SU-DHL-6 (cell line): Measurements from ENCODE around the gene LPCAT2.

Experiments
- H2AFZ ChIP-seq: fragments of 200-600 bp; sonication (generic); 2 replicates; pipeline ENCODE4 v1.6.1; 2014; ENCODE audit warnings: low read depth, mild to moderate bottlenecking, moderate library complexity, mixed read lengths, antibody characterized with exemption, low read length; ENCODE audit not compliant: severe bottlenecking
- H3F3A ChIP-seq: fragments of 200-600 bp; shearing (Covaris generic); 2 replicates; pipeline ENCODE4 v1.6.0; 2016; ENCODE audit warnings: antibody characterized with exemption, mild to moderate bottlenecking; ENCODE audit not compliant: insufficient read depth
- H3K27ac ChIP-seq: fragments of 200-600 bp; sonication (generic); 2 replicates; pipeline ENCODE4 v1.5.1; 2016; ENCODE audit warnings: low read depth, mild to moderate bottlenecking, low read length, moderate library complexity, mixed read lengths
- H3K27me3 ChIP-seq: fragments of 200-600 bp; sonication (generic), shearing (Covaris generic); 2 replicates; pipeline ENCODE4 v1.6.0; 2014; ENCODE audit warnings: mild to moderate bottlenecking, low read length
- H3K36me3 ChIP-seq: fragments of 200-600 bp; sonication (generic); 2 replicates; pipeline ENCODE4 v1.6.1; 2014; ENCODE audit warnings: mild to moderate bottlenecking, low read length, mixed read lengths
- H3K4me2 ChIP-seq: fragments of 300-600, 200-600 bp; shearing (Covaris generic), sonication (generic); 2 replicates; pipeline ENCODE4 v1.6.0; 2014; ENCODE audit warnings: low read length, low read depth, mild to moderate bottlenecking; ENCODE audit not compliant: poor library complexity, severe bottlenecking
- H3K4me3 ChIP-seq: fragments of 200-600 bp; sonication (generic); 2 replicates; pipeline ENCODE4 v1.5.1; 2014; ENCODE audit warnings: antibody characterized with exemption, low read length, mild to moderate bottlenecking, mixed read lengths; ENCODE audit not compliant: insufficient read depth, poor library complexity, severe bottlenecking
- H3K79me2 ChIP-seq: fragments of 200-600 bp; sonication (generic); 2 replicates; pipeline ENCODE4 v1.6.1; 2014; ENCODE audit warnings: mild to moderate bottlenecking, low read length, moderate library complexity; ENCODE audit not compliant: insufficient read depth
- H3K9ac ChIP-seq: fragments of 200-600 bp; sonication (generic); 2 replicates; pipeline ENCODE4 v1.7.0; 2014; ENCODE audit warnings: mild to moderate bottlenecking, low read length
- H3K9me2 ChIP-seq: fragments of 200-600 bp; sonication (generic); replicated peaks from 2 replicates; pipeline ENCODE4 v1.6.1; 2014; ENCODE audit warnings: low read length; ENCODE audit not compliant: insufficient read depth
- H3K9me3 ChIP-seq: fragments of 200-600 bp; sonication (generic); 2 replicates; pipeline ENCODE4 v1.6.1; 2014; ENCODE audit warnings: low read length, mixed read lengths; ENCODE audit not compliant: insufficient read depth
- H4K20me1 ChIP-seq: fragments of 200-600 bp; sonication (generic); 2 replicates; pipeline ENCODE4 v1.6.1; 2014; ENCODE audit warnings: low read depth, mild to moderate bottlenecking, antibody characterized with exemption, low read length, moderate library complexity, mixed read lengths
- EZH2phosphoT487 ChIP-seq: fragments of 200-600 bp; sonication (generic), shearing (Covaris generic); conservative IDR thresholded peaks from 2 replicates; pipeline ENCODE4 v1.6.1; 2018; ENCODE audit warnings: mild to moderate bottlenecking, antibody characterized with exemption, low read length, moderate library complexity, mixed read lengths
- TF ChIP-seq, protein P1 (sequence below): fragments of 200-600 bp; sonication (generic); IDR thresholded peaks from one replicate; pipeline ENCODE4 v1.5.1; 2017; ENCODE audit warnings: antibody characterized with exemption, mild to moderate bottlenecking, low read length, moderate library complexity; ENCODE audit not compliant: insufficient read depth, poor library complexity, severe bottlenecking

LPCAT2 gene

DNA sequence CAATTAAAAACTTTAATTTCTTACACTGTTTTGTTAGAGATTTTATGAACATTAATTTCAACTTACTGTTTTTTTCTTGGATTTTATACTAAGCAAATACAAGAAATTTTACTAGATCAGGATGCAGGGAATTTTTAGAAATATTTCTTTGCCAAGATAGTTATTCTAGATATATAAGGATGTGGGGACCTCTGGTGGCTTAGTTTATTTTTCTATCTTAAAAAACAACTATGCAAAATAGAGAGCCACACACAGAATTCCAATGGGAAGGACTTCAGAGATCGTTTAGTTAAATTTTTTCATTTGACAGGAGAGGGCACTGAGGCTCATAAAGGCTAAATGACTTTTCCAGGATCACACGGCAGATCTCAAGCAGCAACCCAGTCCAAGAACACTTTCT lies 34.6 kb downstream of the LPCAT2 start:
- Histone ChIP-seq H2AFZ (no peak overlapping the region), H3K9ac (no peak overlapping the region), H3K79me2 (no peaks in the 10 kb centered on the region), H3K27ac (no peak overlapping the region), H3F3A (no peaks in the 10 kb centered on the region), H3K4me3 (no peak overlapping the region), H3K36me3 (no peaks in the 10 kb centered on the region), H3K9me2 (no peaks in the 10 kb centered on the region), H3K9me3 (no peaks in the 10 kb centered on the region), H4K20me1 (no peaks in the 10 kb centered on the region), H3K4me2 (no peak overlapping the region), H3K27me3 (no peaks in the 10 kb centered on the region)
- TF ChIP-seq, protein P1, sequence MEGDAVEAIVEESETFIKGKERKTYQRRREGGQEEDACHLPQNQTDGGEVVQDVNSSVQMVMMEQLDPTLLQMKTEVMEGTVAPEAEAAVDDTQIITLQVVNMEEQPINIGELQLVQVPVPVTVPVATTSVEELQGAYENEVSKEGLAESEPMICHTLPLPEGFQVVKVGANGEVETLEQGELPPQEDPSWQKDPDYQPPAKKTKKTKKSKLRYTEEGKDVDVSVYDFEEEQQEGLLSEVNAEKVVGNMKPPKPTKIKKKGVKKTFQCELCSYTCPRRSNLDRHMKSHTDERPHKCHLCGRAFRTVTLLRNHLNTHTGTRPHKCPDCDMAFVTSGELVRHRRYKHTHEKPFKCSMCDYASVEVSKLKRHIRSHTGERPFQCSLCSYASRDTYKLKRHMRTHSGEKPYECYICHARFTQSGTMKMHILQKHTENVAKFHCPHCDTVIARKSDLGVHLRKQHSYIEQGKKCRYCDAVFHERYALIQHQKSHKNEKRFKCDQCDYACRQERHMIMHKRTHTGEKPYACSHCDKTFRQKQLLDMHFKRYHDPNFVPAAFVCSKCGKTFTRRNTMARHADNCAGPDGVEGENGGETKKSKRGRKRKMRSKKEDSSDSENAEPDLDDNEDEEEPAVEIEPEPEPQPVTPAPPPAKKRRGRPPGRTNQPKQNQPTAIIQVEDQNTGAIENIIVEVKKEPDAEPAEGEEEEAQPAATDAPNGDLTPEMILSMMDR = no peak
- no peak for TF ChIP-seq EZH2phosphoT487

DNA sequence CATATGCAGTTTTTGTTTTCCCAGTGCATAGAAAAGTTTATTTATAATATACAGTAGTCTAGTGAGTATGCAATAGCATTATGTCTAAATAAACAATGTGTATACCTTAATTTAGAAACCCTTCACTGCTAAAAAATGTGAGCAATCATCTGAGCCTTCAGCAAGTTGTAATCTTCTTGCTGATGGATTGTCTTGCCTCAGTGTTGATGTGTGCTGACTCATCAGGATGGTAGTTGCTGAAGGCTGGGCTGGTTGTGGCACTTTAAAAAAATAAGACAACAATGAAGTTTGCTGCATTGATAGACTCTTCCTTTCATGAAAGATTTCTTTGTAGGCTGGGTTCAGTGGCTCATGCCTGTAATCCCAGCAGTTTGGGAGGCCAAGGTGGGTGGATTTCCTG lies 43.7 kb downstream of the LPCAT2 start:
- Histone ChIP-seq H3K9me2 (no peaks in the 10 kb centered on the region), H4K20me1 (no peaks in the 10 kb centered on the region), H3K79me2 (no peaks in the 10 kb centered on the region), H3K27ac (no peak overlapping the region), H3K9ac (no peak overlapping the region), H3K9me3 (no peaks in the 10 kb centered on the region), H3F3A (no peaks in the 10 kb centered on the region), H2AFZ (no peak overlapping the region), H3K4me2 (no peak overlapping the region), H3K27me3 (no peaks in the 10 kb centered on the region), H3K36me3 (no peaks in the 10 kb centered on the region), H3K4me3 (no peak overlapping the region)
- TF ChIP-seq, protein P1 = no peak
- TF ChIP-seq EZH2phosphoT487 = no peak

DNA sequence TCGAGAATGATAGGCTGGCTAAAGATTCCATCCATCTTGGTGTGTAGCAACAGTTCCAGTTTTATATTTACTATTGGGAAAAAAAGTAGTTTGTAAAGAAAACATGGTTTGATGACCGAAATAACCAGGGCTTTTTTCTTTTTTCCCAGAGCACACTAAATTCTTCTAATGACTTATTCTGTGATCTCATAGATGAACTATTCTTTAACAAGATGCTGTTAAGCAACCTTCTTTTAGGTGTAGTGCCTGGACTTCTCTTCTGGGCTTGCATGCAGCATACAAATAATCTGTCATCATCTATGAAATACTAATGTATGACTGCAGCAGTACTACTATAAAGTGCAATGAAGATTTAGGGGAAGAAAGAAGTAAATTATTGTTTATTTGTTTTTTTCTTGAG lies 46.6 kb downstream of the LPCAT2 start:
- Histone ChIP-seq H3K9me2 (no peaks in the 10 kb centered on the region), H2AFZ (no peak overlapping the region), H3K79me2 (no peaks in the 10 kb centered on the region), H3K4me2 (no peak overlapping the region), H4K20me1 (no peaks in the 10 kb centered on the region), H3K9ac (no peak overlapping the region), H3K9me3 (no peaks in the 10 kb centered on the region), H3F3A (no peaks in the 10 kb centered on the region), H3K4me3 (no peak overlapping the region), H3K27ac (no peak overlapping the region), H3K36me3 (no peaks in the 10 kb centered on the region), H3K27me3 (no peaks in the 10 kb centered on the region)
- TF ChIP-seq, protein P1 = no peak
- no peak for TF ChIP-seq EZH2phosphoT487
